G401 (cell line): ENCODE results near the gene SEMA4C. TPM values are rescaled to one million over a fixed set of nuclear protein-coding genes. Genes with fewer than 3 reads are reported as not detected.

ENCODE experiments used
- DNase-seq: peaks from one replicate; pipeline ENCODE4 v3.0.0-alpha.2; 2015; ENCODE audit warnings: low spot score
- in situ Hi-C: cut with HindIII; loops from 2 replicates; pipeline ENCODE4 v1.10.0; 2016; ENCODE audit warnings: low sequenced_read_pairs, mixed read lengths
- total RNA-seq: library from RNA; depleted of rRNA; stranded (reverse); fragments of >200 nt; shearing (Covaris generic); gene quantifications from 2 replicates; pipeline ENCODE4 v1.2.3, GENCODE V29; 2014; rRNA removed

Gene SEMA4C
- total RNA-seq, 1 experiment from 2014 or later, result 37.9 TPM

GRCh38 chr2:96813656-96814055, 56.2 kb downstream of the SEMA4C start:
- DNase-seq, result no peak
- in situ Hi-C loops, result no loop called here

- in situ Hi-C loops, result no loop called here
- no peak for DNase-seq
Observed at GRCh38 chr2:96811917-96812316, 58.0 kb downstream of the SEMA4C start.

GRCh38 chr2:96810783-96811192, 59.1 kb downstream of the SEMA4C start:
- in situ Hi-C loops, result no loop called here
- DNase-seq, result no peak

- no peak for DNase-seq
- in situ Hi-C loops, result no loop called here
Observed at GRCh38 chr2:96809951-96810782, 59.7 kb downstream of the SEMA4C start.

Other genes with a start within 250 kb of the SEMA4C start
- gene KANSL3, start 231.8 kb downstream of the SEMA4C start, total RNA-seq, result 17.7 and 33.5 TPM in 2 replicates
- gene FER1L5, start 227.3 kb downstream of the SEMA4C start, total RNA-seq, result not detected in 2 replicates
- 31.8 and 75.0 TPM in 2 replicates for gene LMAN2L, start 130.0 kb downstream of the SEMA4C start, total RNA-seq
- 6.2 and 7.6 TPM in 2 replicates for gene CNNM4, start 109.2 kb downstream of the SEMA4C start, total RNA-seq
- 15.9 and 16.6 TPM in 2 replicates for gene CNNM3, start 53.8 kb downstream of the SEMA4C start, total RNA-seq
- gene ANKRD23, start 26.1 kb downstream of the SEMA4C start, total RNA-seq, result 2.2 and 3.5 TPM in 2 replicates
- 28.4 and 45.2 TPM in 2 replicates for gene ANKRD39, start 12.1 kb downstream of the SEMA4C start, total RNA-seq
- gene FAM178B, start 116.5 kb upstream of the SEMA4C start, total RNA-seq, result not detected in 2 replicates
- 30.4 and 38.4 TPM in 2 replicates for gene FAHD2B, start 224.8 kb upstream of the SEMA4C start, total RNA-seq
- 13.8 and 20.2 TPM in 2 replicates for gene ANKRD36, start 243.1 kb upstream of the SEMA4C start, total RNA-seq